Fibroblast of the aortic adventitia (primary cell): ENCODE measurements around the gene NEDD4L. TPM values are rescaled to one million over a fixed set of nuclear protein-coding genes. Genes with fewer than 3 reads are reported as not detected.
A peak's percentile ranks its signal among the peaks of the same experiment; 100 is the strongest.

ENCODE experiments used
- DNase-seq: peaks from one replicate; pipeline ENCODE4 v3.0.0-alpha.2; 2010; ENCODE audit warnings: low read depth
- H3K4me3 ChIP-seq: 2 replicates; pipeline ENCODE4 v1.5.1; 2011; ENCODE audit warnings: low read depth, mild to moderate bottlenecking, control low read depth, low read length, moderate library complexity
- total RNA-seq: library from RNA; depleted of rRNA; stranded (reverse); fragments of >200 nt; gene quantifications from 2 replicates; pipeline ENCODE4 v1.2.3, GENCODE V29; 2012; ENCODE audit warnings: low replicate concordance
- TF ChIP-seq, protein P1 (sequence below): IDR thresholded peaks from 2 replicates; pipeline ENCODE4 v1.5.1; 2011; ENCODE audit warnings: mild to moderate bottlenecking, low read length, control low read depth, inconsistent platforms; ENCODE audit not compliant: insufficient read depth

NEDD4L gene
- total RNA-seq, 1 donor = 22.2 TPM

DNA sequence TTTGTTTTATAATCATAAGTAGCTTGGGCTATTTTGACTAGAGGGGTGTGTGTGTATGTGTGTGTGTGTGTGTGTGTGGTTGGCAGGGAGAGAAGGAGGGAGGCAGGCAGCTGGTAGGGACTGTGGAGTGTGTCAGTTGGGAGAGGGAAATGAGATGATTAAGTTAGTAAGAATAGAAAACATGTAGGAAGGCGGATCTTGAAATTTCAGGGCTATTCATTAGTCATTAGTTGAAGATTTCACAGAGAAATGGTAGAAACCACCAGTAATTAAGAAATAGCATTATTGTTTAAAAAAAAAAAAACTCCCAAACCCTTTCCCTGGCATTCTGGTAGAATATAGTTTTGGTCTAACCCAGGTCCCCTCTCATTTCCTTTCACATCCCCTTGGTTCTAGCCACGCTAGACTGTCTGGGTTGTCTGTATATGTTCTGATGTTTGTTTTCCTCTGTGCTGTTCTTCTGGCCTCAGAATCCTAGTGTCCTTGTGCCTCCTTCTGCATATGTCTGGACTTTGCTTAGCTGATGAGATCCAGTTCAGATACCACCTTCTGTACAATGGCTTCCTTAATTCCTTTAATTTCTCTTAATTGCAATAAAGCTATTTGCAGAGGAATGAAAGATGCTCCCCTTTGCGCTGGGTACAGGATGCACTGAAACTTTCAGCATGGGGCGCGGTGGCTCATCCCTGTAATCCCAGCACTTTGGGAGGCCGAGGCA lies 161.6 kb downstream of the NEDD4L start:
- no peak overlapping the region for H3K4me3 ChIP-seq
- TF ChIP-seq, protein P1, sequence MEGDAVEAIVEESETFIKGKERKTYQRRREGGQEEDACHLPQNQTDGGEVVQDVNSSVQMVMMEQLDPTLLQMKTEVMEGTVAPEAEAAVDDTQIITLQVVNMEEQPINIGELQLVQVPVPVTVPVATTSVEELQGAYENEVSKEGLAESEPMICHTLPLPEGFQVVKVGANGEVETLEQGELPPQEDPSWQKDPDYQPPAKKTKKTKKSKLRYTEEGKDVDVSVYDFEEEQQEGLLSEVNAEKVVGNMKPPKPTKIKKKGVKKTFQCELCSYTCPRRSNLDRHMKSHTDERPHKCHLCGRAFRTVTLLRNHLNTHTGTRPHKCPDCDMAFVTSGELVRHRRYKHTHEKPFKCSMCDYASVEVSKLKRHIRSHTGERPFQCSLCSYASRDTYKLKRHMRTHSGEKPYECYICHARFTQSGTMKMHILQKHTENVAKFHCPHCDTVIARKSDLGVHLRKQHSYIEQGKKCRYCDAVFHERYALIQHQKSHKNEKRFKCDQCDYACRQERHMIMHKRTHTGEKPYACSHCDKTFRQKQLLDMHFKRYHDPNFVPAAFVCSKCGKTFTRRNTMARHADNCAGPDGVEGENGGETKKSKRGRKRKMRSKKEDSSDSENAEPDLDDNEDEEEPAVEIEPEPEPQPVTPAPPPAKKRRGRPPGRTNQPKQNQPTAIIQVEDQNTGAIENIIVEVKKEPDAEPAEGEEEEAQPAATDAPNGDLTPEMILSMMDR = no peak
- peak; percentile 64 for DNase-seq

DNA sequence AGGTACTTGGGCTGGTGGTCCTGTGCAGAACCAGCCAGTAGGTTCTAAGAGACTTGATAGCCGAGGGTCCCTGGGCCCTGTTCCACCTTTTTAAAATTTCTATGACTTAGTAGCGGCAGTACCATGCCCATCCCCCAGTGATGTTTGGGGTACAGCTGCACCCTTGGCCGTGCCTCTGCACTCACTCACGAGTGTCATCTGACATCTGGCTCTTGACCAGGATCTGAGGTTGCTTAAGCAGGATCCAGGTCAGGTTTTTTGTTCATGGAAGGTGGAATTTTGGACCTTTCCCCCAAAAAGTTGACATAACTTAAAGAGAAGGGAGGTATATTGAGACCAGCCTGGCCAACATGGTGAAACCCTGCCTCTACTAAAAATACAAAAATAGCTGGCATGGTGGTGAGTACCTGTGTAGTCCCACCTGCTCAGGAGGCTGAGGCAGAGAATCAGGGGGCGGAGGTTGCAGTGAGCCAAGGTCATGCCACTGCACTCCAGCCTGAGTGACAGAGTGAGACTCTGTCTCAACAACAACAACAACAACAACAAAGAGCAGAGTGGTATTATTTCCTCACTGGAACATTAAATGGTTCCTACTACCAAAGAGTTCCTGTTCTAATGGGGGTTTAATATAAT lies 163.6 kb downstream of the NEDD4L start:
- TF ChIP-seq, protein P1 = no peak
- DNase-seq = no peak
- H3K4me3 ChIP-seq = no peak overlapping the region

DNA sequence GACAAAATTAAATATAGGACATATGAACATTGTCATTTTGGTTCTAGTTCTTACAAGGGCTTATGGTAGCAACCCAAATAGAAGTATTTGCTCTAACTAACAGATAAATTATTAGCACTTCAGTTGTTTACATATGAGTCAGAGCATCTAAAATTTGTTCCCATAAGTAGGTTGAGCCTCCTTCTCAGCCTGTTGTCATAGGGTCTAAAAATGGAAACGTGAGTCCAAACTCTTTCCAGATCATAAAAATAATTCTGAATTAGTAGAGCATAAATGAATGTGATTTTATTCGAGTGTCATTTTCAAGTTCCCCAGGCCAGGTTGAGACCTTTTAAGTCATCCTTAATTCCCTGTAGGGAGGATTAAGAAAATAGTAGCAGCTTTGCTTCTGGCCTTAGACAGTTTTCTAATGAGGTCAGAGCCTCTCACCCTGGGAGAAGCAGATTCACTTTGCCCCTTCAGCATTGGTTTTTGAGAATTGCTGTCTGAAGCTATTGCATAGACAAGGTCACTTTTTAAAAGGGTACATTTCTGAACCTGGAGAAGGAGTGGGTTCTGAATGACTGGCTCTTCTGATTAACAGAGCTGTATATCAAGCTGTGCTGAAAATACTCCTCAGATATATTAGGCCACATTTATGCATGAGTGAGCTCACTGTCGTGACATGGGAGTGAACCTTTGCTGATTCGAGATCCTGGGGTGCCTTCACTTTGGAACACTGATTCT lies 164.3 kb downstream of the NEDD4L start:
- TF ChIP-seq, protein P1 = no peak
- no peak for DNase-seq
- H3K4me3 ChIP-seq = no peak overlapping the region

DNA sequence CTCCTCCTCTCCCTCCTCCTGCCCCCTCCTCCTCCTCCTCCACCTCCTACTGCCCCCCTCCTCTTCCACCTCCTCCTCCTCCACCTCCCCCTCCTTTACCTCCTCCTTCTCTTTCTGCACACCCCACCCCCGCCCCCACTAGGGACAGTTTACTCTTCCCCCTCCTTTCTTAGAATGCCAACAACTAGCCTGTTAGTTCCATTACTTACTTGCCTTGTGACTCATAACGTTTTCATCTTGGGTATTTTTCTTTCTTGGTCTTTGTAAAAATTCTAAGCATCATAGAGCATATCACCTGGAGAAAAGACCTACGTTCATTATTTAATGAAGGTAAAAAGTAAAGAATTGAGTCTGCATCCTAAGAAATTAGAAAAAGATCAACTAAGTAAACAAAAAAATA lies 165.3 kb downstream of the NEDD4L start:
- no peak for DNase-seq
- no peak overlapping the region for H3K4me3 ChIP-seq
- TF ChIP-seq, protein P1 = no peak

DNA sequence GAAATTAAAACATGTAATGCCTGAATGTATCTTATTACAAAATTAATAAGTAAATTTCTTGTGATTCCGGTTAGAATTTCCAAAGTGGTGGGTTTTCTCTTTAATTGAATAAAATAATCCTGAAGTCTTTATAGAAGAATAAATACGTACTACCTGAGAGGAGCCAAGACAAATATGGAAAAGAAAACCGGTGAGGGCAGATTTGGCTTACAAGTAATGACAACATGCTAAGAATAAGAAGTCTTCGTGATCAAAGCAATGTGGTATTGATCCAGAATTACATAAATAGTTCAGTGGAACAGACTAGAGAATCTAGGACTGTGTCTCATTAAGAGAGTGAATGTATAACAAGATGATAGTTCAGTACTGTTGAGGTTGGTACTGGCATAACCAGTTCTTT lies 167.5 kb downstream of the NEDD4L start:
- TF ChIP-seq, protein P1 = no peak
- no peak for DNase-seq
- no peak overlapping the region for H3K4me3 ChIP-seq

DNA sequence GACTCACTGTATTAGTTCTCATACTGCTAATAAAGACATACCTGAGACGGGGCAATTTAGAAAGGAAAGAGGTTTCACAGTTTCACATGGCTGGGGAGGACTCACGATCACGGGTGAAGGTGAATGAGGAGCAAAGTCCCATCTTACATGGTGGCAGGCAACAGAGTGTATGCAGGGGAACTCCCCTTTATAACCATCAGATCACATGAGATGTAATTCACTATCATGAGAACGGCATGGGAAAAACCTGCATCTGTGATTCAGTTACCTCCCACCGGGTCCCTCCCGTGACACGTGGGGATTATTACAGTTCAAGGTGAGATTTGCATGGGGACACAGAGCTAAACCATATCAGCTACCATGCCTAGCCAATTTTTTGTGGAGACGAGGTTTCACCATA lies 168.2 kb downstream of the NEDD4L start:
- DNase-seq = no peak
- TF ChIP-seq, protein P1 = no peak
- H3K4me3 ChIP-seq = no peak overlapping the region
